ENCODE measurements around the gene STOX2.

The STOX2 gene

DNA sequence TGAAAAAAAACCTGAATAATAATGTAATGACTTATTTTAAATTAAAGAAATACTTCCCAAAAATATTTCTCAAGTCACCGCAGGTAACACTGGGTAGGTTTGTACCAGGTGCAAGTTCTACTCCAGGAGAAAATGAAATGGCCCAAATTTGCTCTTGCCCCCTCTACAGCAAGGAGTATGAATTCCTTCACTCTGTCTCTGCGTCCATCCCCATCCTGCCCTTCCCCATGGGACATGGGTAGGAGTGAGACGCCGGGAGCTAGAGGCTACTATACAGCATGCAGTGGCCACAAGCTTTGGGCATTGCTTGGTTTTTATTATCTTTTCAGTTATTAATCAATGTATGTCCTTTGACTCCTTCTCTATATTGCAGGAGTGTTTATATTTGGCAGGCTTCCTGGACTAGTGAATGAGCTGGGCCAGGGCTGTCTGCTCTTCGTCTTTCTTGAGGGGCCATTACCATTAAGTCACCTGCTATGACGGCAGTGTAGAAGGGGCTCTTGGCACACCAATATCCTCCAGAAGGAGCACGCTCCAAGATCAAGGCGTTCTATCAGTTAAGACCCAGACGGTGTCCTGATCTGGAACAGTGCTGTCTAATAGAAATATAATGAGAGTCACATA is 162.9 kb downstream of the STOX2 start:
- no peak for DNase-seq (ENCODE audit: low spot score)
- FAIRE-seq, result no peak
